GM10266 (cell line): ENCODE measurements around the gene HDAC9.

Source experiments
- DNase-seq: peaks from one replicate; pipeline ENCODE4 v3.0.0; 2012; ENCODE audit errors: extremely low spot score
- TF ChIP-seq, protein P1 (sequence below): IDR thresholded peaks from 2 replicates; pipeline ENCODE4 v1.5.1; 2012; ENCODE audit warnings: mild to moderate bottlenecking, low read depth; ENCODE audit not compliant: control insufficient read depth, insufficient read depth; ENCODE audit errors: missing control alignments

Gene HDAC9

DNA sequence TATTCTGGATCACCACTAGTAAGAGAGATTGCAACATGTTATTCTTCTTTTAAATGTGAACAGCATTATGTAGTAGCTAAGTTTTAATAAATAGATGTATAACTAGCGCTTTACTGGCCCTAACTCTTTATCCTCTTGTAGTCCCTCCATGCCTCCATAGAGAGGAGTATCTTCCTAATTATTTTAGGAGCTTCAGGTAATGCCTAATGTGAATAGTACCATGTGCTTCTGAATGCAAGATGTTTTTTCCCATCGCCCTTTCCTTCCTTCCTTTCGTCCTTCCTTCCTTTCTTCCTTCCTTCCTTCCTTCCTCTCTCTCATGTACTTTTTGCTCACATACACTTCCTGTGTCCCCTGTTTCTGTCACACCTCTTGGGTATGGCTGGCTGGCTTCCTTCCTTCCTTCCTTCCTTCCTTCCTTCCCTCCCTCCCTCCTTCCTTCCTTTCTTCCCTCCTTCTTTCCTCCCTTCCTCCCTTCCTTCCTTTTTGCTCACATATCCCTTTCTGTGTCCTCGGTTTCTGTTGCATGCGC is 290.7 kb downstream of the HDAC9 start:
- no peak for DNase-seq
- TF ChIP-seq, protein P1, sequence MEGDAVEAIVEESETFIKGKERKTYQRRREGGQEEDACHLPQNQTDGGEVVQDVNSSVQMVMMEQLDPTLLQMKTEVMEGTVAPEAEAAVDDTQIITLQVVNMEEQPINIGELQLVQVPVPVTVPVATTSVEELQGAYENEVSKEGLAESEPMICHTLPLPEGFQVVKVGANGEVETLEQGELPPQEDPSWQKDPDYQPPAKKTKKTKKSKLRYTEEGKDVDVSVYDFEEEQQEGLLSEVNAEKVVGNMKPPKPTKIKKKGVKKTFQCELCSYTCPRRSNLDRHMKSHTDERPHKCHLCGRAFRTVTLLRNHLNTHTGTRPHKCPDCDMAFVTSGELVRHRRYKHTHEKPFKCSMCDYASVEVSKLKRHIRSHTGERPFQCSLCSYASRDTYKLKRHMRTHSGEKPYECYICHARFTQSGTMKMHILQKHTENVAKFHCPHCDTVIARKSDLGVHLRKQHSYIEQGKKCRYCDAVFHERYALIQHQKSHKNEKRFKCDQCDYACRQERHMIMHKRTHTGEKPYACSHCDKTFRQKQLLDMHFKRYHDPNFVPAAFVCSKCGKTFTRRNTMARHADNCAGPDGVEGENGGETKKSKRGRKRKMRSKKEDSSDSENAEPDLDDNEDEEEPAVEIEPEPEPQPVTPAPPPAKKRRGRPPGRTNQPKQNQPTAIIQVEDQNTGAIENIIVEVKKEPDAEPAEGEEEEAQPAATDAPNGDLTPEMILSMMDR, result no peak

DNA sequence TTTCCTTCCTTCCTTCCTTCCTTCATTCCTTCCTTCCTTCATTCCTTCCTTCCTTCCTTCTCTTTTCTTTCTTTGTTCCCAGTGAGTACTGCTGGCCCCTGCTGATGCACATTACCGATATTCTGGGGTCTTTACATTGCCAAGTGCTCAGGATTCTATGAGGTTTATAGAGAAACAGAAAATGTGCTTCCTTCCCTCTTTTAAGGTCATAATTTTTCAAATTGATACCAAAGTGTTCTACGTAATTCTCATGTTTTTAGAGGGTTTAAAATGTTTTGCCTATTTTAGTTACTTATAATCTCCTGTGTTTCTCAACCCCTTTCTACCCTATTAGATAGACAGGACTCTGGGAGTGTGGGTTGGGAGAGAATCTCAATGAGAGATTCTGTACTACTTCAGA is 291.2 kb downstream of the HDAC9 start:
- no peak for DNase-seq
- TF ChIP-seq, protein P1, result no peak

DNA sequence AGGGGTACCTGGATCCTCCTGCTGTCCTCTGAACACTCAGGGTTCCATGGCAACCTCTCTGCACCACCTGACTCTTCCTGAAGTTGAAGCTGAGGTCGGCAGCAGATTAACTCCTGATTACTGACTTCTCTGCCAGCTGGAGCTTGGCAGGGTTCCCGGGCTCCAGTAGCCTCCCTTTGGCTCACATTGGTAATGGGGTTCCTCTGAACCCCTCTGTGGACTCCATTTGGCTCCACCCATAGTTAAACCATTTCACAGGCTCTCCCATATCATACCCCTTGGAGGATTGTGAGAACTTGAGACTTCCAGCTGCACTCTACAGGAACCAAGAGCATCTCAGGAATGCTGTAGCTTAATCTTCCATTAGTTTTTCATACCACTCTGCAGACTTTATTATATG is 292.5 kb downstream of the HDAC9 start:
- no peak for DNase-seq
- TF ChIP-seq, protein P1, result no peak

DNA sequence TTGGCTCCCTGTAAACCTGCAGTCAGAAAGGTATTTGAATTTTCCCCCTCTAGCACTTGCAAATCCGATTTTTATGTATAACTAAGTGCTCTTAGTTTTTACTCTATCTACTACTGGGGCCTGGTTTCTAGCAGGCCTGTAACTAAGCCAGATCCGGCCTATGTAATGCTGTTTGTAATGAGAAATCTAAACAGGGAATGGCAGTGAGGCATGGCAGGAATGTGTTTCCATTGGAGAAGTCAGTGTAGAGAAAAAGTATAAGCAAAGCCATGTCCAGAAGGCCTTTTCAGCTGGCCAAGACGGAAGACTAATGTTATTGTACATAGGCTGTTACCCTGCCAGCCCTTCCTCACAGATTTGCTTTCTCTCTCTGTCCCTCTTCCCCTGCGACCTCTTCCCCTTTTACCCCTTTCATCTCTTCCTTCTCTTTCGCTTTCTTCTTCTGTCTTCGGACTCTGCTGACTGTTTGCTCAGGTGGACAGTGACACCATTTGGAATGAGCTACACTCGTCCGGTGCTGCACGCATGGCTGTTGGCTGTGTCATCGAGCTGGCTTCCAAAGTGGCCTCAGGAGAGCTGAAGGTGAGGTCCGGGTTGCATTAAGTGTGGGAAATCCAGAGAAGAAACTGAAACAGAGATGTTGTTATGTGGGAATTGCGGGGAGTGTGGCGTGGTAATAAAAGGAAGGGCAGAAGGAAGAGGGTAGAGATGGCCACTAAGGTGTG is 297.5 kb downstream of the HDAC9 start:
- TF ChIP-seq, protein P1, result no peak
- no peak for DNase-seq

DNA sequence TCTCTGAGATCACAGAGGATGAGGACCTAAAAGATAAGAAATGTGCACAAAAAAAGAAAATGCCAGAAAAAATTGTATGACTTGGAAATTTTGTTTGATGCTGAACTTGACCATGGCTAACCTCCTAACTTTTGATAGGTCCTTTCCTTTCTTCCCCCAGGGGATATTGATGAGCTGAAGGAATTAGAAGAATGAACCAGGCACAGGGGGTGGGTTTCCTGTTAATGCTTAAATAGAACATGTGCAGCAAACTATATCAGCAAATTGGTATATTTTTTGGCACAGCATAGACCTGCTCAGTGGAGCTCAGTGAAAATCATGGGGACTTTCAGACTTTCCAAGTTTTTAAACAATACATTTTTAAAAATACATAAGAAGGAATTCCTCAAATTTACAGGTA is 300.7 kb downstream of the HDAC9 start:
- TF ChIP-seq, protein P1, result no peak
- DNase-seq, result no peak

DNA sequence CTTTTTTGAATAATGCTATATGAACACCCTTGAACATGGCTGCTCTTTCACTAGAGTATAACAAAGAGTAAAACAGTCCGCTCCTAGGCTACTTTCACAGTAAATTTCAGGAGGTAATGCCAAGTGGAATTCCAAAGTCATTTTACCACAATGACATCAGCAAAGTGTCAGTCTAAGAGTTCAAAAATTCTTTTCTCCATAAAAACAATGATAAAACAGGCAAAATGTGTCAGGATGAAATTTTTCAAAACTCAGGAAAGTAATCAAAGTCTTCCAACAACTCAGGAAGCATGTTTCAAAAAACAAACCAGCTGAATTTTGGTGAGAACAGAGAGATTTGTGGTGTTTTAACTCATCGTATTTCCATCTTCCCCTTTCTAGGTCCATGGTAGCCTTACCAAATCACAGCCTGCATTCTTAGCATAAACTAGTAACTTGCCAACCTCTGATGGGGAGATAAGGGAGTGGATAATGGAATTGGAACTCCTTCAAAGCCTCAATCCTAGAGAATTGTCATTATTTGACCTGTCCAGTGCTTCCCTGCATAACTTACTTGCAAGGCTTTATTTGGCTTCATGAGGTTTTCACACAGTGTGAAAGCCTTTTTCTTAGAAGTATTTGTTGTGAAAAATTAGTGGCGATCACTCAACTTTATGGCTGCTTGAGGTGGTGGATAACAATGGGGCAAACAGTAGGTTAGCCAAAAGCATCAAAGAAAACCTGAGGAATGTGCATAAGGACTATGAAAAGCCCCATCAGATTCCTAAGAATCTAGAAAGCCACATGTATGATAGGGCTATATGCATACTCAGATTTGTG is 302.7 kb downstream of the HDAC9 start:
- TF ChIP-seq, protein P1, result no peak
- no peak for DNase-seq

DNA sequence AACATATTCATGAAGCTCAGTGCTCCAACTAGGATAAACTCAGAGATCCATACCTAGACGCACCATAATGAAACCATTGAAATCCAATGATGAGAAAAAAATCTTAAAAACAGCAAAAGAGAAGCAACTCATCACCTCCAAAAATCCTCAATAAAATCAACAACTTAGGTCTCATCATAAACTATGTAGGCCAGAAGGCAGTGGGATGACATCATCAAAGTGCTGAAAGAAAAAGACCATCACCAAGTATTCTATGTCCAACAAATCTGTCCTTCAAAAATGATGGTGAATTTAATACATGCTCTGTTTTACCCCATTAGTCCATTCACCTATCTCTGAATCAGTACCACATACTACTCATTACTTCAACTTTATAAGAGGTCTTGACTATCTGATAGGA is 304.4 kb downstream of the HDAC9 start:
- TF ChIP-seq, protein P1, result no peak
- no peak for DNase-seq
